Measurements from ENCODE around the gene RBM47.
"Not testable (repeated sequence)": the region's sequence is repeated elsewhere in the genome, so short reads cannot be mapped to it uniquely, and the experiment has no call there.

Gene RBM47

DNA sequence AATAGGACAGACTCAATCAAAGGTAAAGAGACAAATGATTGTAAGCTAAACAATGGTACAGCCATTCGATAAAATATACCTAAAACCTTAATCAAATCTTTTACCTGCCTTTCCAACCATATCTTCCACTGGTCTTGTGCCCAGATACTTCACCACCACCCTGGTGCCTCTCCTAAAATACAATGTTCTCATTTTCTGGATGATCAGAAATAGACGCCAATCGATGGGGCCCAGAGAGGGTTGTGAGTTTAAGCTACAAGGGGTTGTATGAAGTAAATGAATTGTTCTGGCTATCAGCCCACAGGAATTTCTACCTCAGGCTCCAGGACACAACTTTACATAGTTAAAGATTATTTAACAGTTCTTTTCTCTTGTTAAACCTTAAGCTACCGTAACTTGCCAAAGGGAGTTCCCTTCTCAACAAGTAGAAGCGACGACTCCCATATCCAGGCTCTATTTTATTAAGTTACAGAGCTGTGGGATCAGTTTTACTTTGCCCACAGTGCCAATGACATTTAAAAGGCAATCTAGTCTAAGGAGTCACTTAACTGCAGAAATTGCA, 195.5 kb downstream of the RBM47 start:
- DNase-seq = no peak

DNA sequence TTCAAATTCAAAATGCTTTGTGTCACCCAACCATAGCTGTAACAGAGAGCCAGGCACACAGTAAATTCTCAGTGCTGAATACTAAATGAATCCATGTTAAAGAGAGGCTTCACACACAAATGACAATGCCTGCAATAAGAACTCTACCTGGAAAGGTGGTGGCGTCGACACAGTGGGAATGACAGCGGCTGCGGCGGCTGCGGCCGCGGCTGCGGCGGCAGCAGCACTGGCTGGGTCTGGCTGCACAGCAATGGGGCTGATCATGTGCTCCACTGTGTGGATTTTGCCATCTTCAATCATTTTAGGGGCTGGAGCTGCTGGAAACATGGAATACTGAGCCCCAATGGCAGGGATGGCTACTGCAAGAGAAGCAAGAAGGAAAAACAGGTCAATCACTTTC, 197.2 kb downstream of the RBM47 start:
- DNase-seq = no peak

DNA sequence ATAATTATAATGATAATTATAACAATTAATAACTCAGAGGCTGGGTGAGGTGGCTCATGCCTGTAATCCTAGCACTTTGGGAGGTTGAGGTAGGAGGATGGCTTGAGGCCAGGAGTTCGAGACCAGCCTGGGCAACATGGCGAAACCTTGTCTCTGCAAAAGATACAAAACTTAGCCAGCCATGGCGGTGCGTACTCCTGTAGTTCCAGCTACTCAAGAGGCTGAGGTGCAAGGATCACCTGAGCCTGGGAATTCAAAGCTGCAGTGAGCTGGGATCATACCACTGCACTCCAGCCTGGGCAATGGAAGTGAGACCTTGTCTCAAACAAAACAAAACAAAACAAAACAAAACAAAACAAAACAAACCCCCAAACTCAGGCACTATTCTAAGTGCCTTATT, 201.8 kb downstream of the RBM47 start:
- not testable (repeated sequence) for DNase-seq

DNA sequence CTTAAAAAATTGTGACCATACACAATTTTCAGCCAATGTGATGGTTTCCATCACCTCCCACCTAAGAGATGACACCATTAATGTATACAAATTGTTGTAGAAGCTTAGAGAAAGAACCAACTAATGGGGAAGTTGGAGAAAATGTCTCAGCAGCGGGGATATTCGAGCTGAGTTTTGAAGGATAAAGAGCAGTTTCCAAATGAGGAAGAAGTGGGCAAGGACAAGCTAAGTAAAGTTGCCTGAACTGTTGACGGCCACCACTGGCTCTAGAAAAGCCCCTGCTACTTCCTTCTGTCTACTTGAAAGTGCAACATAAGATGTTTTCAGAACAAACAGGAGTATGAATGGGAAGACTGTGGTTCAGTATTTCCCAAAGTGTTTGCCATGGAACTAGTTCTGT, 202.5 kb downstream of the RBM47 start:
- DNase-seq = no peak

DNA sequence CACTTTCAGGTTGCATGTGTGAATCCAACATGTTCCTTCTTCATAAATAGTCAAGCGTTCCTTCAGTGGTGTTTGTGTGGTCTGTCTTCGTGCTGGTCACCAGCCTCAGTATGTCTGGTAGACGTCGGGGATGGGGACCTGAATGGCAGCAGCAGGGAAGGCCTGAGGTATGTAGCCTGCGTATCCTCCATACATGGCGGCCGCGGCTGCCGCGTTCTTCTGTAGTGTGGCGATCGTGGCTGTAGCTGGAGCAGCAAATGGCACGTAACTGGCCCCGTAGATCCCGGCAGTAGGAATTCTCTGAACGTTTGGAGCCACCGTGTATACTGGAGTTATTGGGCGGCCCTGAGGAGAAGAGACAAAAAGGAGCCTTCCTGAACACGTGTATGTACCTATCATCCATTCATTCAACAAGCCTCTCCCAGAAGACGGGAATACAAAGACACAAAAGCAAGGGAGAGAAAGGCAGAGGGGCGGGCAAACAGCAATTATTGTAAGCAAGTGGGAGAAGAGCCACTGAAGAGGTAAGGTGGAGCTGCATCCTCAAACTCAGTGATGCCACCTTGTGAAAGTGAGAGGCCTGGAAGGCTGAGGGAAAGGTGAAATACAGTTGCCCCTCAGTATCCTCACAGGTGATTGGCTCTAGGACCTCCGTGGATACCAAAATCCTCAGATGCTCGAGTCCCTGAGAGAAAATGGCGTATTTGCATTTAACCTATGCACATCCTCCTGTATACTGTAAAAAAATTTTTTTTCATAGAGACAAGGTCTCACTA, 203.7 kb downstream of the RBM47 start:
- DNase-seq = no peak

DNA sequence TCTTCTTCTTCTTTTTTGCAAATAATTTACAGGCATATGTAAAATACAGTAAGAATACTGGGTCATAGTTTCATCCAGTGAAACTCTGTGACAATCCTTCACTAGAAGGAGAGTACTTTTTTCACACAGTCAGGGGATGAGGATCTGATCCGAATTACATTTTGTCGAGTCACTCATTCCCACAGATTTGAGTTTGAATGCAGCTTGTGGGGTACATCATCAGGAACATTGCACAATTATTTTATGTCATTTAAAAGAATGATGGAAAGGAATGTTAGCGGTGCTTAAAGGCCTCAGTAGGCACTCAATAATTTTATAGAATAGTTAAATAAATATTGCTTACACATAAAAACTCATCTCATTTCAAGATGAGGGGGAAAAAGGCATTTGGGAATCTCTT, 205.9 kb downstream of the RBM47 start:
- no peak for DNase-seq

DNA sequence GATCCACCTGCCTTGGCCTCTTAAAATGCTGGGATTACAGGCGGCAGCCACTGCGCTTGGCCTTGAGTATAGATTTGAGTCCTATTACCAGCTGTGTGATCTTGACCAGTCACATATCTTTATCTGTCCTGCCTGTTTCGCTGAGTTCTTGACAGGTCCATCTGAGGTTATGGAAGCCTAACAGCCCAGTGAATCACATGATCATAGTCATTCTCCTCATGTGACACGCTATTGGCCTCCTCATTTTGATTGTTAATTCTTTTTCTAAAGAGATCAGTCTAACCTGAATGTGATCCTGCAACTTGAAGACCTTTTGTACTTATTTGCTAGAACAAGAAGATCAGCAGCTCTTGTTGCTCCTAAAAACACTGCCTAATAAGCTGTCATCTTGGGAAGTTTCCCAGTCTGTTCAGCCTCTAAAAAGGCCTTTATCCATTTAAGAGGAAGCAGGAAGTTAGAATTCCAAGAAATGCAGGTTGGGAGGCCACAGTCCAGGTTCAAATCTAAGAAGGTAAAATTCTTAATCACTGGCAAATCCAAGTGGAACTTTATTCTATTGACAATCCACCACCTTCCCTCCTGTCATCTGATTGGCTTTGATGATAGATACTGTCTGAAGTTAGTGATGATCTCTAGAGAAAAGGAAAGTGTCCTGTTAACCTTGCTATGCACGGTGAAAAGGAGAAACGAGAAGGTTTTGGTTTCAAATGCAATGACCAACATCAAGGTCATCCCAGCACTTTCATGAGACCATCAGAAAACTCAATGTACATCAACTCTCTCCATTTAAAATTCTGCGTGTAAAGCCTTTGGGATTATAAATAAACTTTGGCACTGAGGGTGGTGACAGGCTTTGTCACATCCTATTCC, 207.6 kb downstream of the RBM47 start:
- DNase-seq = no peak

DNA sequence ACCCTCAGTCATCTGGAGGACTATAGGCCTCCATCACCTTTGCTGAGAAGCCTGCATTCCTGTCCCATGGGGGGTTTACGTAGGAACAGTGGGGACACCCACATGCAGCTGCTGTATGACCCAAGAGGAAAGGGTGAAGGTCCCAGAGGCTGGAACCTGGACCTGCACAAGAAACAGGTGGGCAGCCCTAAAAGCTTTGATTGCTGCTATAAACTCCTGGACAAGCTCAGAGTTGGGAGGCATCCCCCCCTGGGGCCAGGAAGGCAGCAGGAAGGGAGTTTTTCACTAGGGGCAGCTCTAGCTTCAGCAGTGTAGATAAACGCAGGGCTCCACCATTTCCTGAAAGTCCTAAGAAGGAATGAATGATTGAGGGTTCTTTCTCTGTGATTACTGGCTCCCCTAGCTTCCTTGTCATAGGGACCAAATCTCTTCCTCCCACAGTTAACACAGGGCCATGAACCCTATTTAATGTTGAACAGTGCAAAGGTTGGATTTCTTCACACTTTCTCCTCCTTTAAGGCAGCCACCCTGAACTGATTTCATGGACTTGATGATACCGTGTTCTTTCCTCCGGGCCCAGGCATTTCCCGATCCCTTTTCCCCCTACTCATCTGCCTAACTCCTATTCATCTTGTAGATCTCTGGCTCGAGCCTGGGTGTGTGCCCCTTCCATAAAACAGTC, 210.3 kb downstream of the RBM47 start:
- DNase-seq = no peak

DNA sequence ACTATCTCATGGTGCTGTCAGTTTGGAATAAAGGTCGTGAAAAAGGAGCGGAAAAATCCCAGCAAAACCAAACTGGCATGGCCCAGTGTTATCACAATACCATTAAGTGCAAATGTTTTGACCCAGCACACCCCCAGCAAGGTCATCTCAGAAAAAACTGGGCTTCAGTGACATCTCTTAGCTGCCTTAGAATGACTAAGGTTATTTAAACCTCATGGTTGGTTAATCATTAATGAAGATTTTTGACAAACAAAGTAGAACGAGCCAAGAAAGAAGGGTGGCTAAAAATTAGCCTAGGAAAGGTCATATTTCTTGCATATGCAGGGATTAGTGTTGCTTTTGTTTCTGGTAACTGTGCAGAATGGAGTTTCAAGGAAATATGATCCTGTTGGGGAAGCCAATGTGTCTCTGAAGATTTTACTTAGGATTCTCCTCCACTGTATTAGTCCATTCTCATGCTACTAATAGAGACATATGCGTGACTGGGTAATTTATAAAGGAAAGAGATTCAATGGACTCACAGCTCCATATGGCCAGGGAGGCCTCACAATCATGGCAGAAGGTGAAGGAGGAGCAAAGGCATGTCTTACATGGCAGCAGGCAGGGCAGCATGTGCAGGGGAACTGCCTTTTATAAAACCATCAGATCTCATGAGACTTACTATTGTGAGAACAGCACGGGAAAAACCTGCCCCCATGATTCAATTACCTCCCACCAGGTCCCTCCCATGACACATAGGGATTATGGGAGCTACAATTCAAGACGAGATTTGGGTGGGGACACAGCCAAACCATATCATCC, 211.0 kb downstream of the RBM47 start:
- no peak for DNase-seq

DNA sequence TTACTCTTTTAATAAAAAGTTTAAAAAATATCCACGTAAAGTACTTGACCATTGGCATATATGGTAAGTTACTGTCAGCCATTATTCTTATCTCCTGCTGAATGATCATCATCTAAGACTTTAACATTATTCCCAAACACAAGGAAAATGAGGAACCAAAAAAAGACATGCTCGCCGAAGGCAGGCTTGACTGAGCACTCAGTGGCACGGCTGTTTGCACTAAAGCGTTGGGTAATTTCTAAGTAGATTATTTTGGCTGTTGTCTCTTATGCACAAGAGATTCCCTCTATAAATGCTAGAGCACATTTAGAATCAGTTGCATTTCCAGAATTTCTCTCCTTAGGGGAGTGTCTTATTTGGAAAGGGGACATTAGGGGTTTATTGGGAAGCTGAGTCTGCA, 211.7 kb downstream of the RBM47 start:
- no peak for DNase-seq

DNA sequence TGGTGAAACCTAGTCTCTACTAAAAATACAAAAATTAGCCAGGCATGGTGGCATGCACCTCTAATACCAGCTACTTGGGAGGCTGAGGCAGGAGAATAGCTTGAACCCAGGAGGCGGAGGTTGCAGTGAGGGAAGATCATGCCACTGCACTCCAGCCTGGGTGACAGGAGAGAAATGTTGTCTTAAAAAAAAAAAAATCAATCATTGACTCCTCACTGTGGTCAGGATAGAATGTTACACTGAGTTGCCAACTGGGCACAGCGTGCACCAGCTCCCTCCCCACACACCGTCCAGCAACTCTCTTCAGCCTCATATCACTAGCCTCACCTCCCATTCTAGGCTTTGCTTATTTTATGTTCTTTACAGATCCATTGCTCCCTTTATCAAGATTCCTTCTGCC, 215.0 kb downstream of the RBM47 start:
- no peak for DNase-seq

DNA sequence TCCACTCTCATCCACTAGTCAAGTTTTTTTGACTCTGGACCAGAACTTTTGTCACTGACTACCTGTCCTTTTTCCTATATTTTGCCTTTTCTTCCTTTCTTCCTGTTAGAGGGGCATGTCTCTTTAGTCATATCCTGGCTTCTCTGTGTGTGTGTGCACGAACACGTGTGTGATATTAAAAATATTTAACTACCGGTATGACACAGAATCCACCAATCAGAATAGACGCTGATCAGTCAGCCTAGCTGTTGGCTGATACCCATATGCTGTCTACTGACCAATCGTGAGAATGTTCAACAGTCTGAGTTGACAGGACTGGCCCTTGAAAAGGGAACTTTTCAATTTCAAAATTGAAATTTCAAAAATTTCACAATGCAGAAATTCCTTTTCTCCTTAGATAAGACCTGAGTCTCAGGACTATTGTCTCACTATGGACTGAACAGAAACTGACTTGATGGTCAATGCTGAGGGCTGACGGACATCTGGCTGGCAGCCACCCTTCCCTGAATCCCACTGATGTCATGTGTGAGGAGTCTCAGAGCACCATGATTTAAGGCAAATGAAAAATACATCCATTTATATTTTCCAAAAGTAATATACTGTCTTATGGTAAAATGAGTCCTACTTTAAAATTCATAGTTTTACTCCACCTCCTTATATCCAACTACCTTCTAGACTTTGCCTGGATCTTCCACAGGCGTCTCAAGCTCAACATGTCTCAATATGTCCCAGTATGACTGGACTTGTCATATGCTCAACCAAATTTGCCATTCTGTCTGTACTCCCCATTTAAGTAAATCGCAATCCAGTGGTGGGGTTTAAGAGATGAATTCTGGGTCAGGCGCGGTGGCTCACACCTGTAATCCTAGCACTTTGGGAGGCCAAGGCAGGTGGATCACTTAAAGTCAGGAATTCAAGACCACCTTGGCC, 216.5 kb downstream of the RBM47 start:
- no peak for DNase-seq

DNA sequence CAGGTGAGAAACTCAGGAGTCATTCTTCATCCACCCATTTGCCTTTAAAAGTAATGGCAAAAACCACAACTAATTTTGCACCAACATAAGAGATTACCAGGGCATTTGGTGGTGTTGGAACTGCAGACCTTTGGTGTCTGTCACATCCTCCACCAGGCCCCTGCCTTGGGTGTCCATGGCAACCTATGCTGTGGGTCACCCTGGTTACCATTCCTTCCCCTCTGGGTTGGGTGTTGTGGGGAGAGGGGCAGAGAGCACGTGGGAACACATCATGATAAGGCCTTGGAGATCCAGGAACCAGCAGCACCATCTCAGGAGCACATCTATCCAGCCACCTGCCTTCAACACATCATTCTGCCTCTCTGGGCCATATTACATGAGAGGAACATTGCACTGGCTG, 217.3 kb downstream of the RBM47 start:
- DNase-seq = no peak

DNA sequence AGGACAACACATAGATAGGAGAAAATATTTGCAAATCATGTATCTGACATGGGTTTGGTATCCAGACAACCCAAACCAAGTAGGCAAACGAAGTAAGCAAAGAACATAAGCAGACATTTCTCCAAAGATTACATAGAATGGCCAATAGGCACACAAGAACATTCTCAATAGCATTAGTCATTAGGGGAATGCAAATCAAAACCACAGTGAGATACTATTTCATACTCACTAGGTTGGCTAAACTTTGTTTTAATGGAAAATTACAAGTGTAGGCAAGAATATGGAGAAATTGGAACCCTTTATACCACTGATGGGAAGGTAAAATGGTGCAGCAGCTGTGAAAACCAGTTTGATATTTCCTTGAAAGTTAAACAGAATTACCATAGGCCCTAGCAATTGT, 219.8 kb downstream of the RBM47 start:
- DNase-seq = no peak

DNA sequence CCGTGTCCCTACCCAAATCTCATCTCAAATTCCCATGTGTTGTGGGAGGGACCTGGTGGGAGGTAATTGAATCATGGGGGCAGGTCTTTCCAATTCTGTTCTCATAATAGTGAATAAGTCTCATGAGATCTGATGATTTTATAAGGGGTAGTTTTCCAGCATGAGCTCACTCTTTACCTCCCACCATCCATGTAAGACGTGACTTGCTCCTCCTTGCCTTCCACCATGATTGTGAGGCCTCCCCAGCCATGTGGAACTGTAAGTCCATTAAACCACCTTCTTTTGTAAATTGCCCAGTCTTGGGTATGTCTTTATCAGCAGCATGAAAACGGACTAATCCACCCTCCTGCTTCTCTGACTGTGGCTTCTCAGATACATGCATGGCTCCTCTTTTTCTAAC, 222.2 kb downstream of the RBM47 start:
- DNase-seq = not testable (repeated sequence)

DNA sequence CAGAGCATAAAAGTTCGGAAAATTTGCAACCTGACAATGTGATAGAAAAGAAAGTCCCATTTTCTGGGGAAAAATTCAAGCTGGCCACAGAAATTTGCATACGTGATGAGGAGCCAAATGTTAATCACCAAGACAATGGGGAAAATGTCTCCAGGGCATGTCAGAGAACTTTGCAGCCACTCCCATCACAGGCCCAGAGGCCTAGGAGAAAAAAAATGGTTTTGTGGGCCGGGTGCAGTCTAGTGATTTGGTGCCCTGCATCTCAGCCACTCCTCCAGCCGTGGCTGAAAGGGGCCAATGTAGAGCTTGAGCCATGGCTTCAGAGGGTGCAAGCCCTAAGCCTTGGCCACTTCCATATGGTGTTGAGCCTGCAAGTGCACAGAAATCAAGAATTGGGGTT, 223.3 kb downstream of the RBM47 start:
- no peak for DNase-seq

DNA sequence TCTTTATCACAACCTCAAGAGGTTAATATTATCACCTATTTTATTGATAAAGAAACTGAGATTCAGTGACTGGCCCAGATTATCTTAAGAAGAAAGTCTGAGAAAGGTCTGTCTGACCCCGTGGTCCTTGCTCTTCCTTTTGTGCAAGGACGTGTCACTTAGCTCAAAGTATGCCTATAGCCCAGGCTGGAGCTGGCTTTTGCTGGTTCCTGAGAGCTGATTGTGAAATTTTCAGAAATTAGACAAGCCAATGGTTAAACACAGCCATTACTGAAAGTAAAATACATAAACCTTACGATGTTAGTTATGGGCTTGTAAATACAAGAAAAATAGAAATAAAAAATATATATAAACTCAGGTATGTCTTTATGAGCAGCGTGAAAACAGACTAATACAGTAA, 224.5 kb downstream of the RBM47 start:
- no peak for DNase-seq

DNA sequence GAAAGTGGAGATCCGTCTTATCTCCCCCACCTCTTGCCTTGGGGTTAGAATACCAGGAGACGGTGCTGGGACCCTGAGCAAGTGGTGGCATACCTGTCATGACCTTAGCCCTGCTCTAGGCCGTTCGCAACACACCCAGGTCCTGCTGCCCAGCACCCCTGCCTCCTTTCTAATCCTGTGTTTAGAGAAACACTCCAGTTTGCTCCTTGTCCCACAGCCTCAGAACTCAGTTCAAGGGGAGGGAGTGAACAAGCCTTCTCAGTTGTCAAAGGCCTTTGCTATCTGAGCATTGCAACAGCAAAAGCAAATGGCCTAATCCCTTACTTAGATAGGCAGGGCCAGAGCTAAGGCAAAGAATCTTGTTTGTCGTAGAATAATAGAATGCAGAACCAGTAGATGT, 226.6 kb downstream of the RBM47 start:
- DNase-seq = no peak

DNA sequence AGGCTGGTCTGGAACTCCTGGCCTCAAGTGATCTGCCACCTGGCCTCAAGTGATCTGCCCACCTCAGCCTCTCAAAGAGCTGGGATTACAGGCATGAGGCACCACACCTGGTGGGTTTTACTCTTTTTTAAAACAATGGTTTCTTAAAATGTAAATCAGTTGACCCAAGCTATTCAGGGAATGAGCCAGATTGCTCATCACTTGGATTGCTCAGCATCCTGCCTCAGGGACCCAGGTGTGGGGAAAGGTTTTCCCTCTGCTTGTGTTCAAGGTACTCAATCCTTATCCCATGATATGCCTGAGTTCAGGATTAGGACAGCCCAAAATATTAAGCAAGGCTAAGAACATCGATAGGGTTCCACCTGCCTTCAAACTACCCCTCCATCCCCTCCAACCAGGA, 227.1 kb downstream of the RBM47 start:
- DNase-seq = no peak

DNA sequence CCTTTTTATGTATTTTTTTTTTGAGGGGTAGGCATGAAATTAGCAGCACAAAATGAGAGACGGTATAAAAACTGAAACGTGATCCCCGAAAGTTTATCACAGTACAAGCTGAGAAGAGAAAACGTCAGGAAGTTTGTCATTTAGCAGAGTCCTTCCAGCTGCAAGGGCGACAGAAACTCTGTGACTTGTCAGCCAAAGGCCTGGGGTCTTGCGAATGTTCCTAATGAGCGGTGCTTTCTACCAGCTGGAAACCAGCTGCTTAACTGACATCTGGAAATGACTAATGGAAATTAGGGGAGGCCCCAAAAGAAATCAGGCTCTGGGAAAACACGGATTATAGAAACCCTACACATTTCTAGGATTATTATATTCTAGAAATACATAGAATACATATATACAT, 228.0 kb downstream of the RBM47 start:
- no peak for DNase-seq

DNA sequence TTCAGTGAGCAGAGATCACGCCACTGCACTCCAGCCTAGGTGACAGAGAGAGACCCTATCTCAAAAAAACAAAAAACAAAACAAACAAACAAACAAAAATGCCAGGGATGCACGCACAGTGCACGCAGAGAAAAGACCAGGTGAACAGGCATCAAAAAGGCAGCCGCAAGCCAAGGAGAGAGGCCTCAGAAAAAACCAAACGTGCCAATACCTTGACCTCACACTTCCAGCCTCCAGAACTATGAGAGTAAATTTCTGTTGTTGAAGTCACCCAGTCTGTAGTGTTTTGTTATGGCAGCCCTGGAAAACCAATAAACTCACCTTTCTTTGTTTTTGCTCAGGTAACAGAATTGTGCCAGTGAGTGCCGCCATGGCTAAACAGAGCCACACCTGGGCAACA, 228.6 kb downstream of the RBM47 start:
- DNase-seq = no peak
